G401.6 (cell line): ENCODE results near the gene EMC8.

Experiments
- FAIRE-seq: peaks from 2 replicates; lab custom pipeline; 2012; peaks lifted over from hg19 to GRCh38; lab: Jason Lieb, UNC

The EMC8 gene

GRCh38 chr16:85753559-85753958 lies 45.8 kb downstream of the EMC8 start:
- FAIRE-seq = no peak

GRCh38 chr16:85752511-85753420 lies 46.6 kb downstream of the EMC8 start:
- no peak for FAIRE-seq

- FAIRE-seq = no peak
These were observed 47.4 kb downstream of the EMC8 start for GRCh38 chr16:85751698-85752501.

- no peak for FAIRE-seq
These were observed 48.3 kb downstream of the EMC8 start, which contains the start of gene C16orf74 for GRCh38 chr16:85750827-85751697. Gene C16orf74 (minus strand): TSS chr16:85751096. CDS start chr16:85735217, 15,879 bp downstream.

GRCh38 chr16:85750146-85750826 lies 49.1 kb downstream of the EMC8 start:
- no peak for FAIRE-seq

GRCh38 chr16:85749771-85750145 lies 49.6 kb downstream of the EMC8 start:
- no peak for FAIRE-seq

GRCh38 chr16:85746460-85747215 lies 52.7 kb downstream of the EMC8 start:
- no peak for FAIRE-seq

- no peak for FAIRE-seq
These were observed 60.2 kb downstream of the EMC8 start for GRCh38 chr16:85738923-85739715.

- no peak for FAIRE-seq
These were observed 62.4 kb downstream of the EMC8 start for GRCh38 chr16:85736921-85737320.

- no peak for FAIRE-seq
These were observed 63.4 kb downstream of the EMC8 start for GRCh38 chr16:85735946-85736345.

GRCh38 chr16:85735225-85735635 lies 64.1 kb downstream of the EMC8 start:
- no peak for FAIRE-seq

GRCh38 chr16:85734311-85735017 lies 64.9 kb downstream of the EMC8 start:
- no peak for FAIRE-seq

- no peak for FAIRE-seq
These were observed 65.5 kb downstream of the EMC8 start for GRCh38 chr16:85733839-85734170.

GRCh38 chr16:85733155-85733838 lies 66.0 kb downstream of the EMC8 start:
- no peak for FAIRE-seq

GRCh38 chr16:85731179-85731578 lies 68.2 kb downstream of the EMC8 start:
- no peak for FAIRE-seq

- FAIRE-seq = no peak
These were observed 69.2 kb downstream of the EMC8 start for GRCh38 chr16:85730186-85730465.

GRCh38 chr16:85729452-85730185 lies 69.7 kb downstream of the EMC8 start:
- no peak for FAIRE-seq

GRCh38 chr16:85728879-85729278 lies 70.5 kb downstream of the EMC8 start:
- no peak for FAIRE-seq
